H1 (cell line): ENCODE results near the gene PPIL6. TPM values are rescaled to one million over a fixed set of nuclear protein-coding genes. Genes with fewer than 3 reads are reported as not detected.

ENCODE experiments used
- BCL11A ChIP-seq, 2 experiments: IDR thresholded peaks; one replicate each; pipeline ENCODE4 v1.6.1; 2011; ENCODE audit warnings: low read depth in 2 of 2, low read length in 2 of 2, mild to moderate bottlenecking in 2 of 2
- BRCA1 ChIP-seq: IDR thresholded peaks from 2 replicates; pipeline ENCODE4 v1.6.1; 2012; ENCODE audit warnings: low read depth, low read length, improper control_type of control experiment
- HDAC6 ChIP-seq: IDR thresholded peaks from one replicate; pipeline ENCODE4 v1.7.1; 2012; ENCODE audit warnings: low read depth, mild to moderate bottlenecking, inconsistent platforms, low read length, moderate library complexity
- RXRA ChIP-seq: IDR thresholded peaks from 2 replicates; pipeline ENCODE4 v1.6.1; 2011; ENCODE audit warnings: low read depth, mild to moderate bottlenecking, low read length, moderate library complexity; ENCODE audit not compliant: insufficient read depth
- polyA plus RNA-seq, 7 experiments: library from polyadenylated mRNA; depleted of rRNA in 3 of 7; stranded (reverse) in 5 of 7; unstranded in 2 of 7; fragments of >200 nt in 5 of 7; fragments of 200-250 nt in 2 of 7; gene quantifications; 1 replicate in 5 of 7; 2 replicates in 1 of 7; 4 replicates in 1 of 7; pipeline versions ENCODE4 v1.2.1 to v1.2.3, GENCODE V29; 2011 to 2013; ENCODE audit warnings: missing spikeins in 2 of 7, mixed read lengths in 2 of 7
- total RNA-seq: library from RNA; stranded (reverse); fragmentation: NEBNext Ultra II Directional; extraction: Animal tissue kit (Norgen Biotek cat#: 25700); gene quantifications from 2 replicates; pipeline ENCODE4 v1.2.1, GENCODE V29; 2021

PPIL6 gene
- total and polyA plus RNA-seq, 2 of the 8 experiments (the other 6 are each of a cell fraction or from before 2014, with no cell fraction given): 0.42 to 1.3 TPM

DNA sequence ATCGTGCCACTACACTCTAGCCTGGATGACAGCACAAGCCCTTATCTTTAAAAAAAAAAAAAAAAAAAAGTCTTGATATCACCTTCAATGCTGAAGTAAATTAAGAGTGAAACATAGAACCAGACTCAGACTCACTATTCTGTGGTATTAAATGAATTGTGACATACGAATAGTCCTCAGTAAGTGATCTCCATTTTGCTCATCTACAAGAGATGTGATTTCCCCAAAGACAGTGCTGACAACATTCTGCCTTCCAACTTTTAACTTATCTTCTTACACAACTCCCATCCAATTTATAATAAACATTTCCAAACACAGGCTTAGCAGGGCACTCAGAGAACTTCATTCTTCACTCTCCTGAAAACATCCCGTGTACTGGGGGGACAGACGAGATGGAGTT lies 34.6 kb upstream of the PPIL6 start (continued):
- TF ChIP-seq HDAC6 (no peak), BCL11A (IDR thresholded peaks at IDR 0.05; ENCODE audit: low read depth in 2 of 2, low read length in 2 of 2) (no peak), BRCA1 (no peak), RXRA (no peak)
- TF ChIP-seq, all 59 proteins: peak for 0
